OCI-LY7 (cell line): Measurements from ENCODE around the gene PTGER4.
"Not testable (repeated sequence)": the region's sequence is repeated elsewhere in the genome, so short reads cannot be mapped to it uniquely, and the experiment has no call there.

Source experiments
- CTCF ChIP-seq: fragments of 200-600 bp; sonication (generic); conservative IDR thresholded peaks from 2 replicates; pipeline ENCODE4 v1.5.1; 2014; ENCODE audit warnings: mild to moderate bottlenecking, antibody characterized with exemption, low read length, moderate library complexity, mixed read lengths
- EZH2phosphoT487 ChIP-seq: fragments of 200-600 bp; sonication (generic); IDR thresholded peaks from 2 replicates; pipeline ENCODE4 v1.6.1; 2018; ENCODE audit warnings: low read depth, borderline replicate concordance, mild to moderate bottlenecking, mixed run types, antibody characterized with exemption, low read length, moderate library complexity, mixed read lengths

DNA sequence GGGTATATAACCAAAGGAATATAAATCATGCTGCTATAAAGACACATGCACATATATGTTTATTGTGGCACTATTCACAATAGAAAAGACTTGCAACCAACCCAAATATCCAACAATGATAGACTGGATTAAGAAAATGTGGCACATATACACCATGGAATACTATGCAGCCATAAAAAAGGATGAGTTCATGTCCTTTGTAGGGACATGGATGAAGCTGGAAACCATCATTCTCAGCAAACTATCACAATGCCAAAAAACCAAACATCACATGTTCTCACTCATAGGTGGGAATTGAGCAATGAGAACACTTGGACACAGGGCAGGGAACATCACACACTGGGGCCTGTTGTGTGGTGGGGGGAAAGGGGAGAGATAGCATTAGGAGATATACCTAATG is 30.9 kb downstream of the PTGER4 start:
- TF ChIP-seq CTCF, EZH2phosphoT487: not testable (repeated sequence)
